ENCODE data around the gene DAND5. TPM values are rescaled to one million over a fixed set of nuclear protein-coding genes. Genes with fewer than 3 reads are reported as not detected.

Gene DAND5
- total RNA-seq, 1 donor: not detected

Other genes with a start within 250 kb of the DAND5 start
- 20.3 TPM for gene TNPO2, start 245.6 kb upstream of the DAND5 start, total RNA-seq
- gene TRIR, start 234.9 kb upstream of the DAND5 start, total RNA-seq: 194 TPM
- gene GET3, start 232.1 kb upstream of the DAND5 start, total RNA-seq: 28.7 TPM
- gene BEST2, start 217.8 kb upstream of the DAND5 start, total RNA-seq: not detected
- gene HOOK2, start 194.0 kb upstream of the DAND5 start, total RNA-seq: 8.3 TPM
- gene JUNB, start 178.1 kb upstream of the DAND5 start, total RNA-seq: 5,180 TPM
- gene PRDX2, start 167.8 kb upstream of the DAND5 start, total RNA-seq: 55.5 TPM
- not detected for gene THSD8, start 167.5 kb upstream of the DAND5 start, total RNA-seq
- gene RNASEH2A, start 163.0 kb upstream of the DAND5 start, total RNA-seq: 1.4 TPM
- 0.21 TPM for gene RTBDN, start 135.0 kb upstream of the DAND5 start, total RNA-seq
- 0.52 TPM for gene MAST1, start 131.1 kb upstream of the DAND5 start, total RNA-seq
- 17.2 TPM for gene DNASE2, start 88.1 kb upstream of the DAND5 start, total RNA-seq
- gene KLF1, start 82.4 kb upstream of the DAND5 start, total RNA-seq: not detected
- 12.9 TPM for gene GCDH, start 78.4 kb upstream of the DAND5 start, total RNA-seq
- gene SYCE2, start 50.3 kb upstream of the DAND5 start, total RNA-seq: 0.84 TPM
- 12.2 TPM for gene FARSA, start 35.9 kb upstream of the DAND5 start, total RNA-seq
- gene CALR, start 31.0 kb upstream of the DAND5 start, total RNA-seq: 434 TPM
- gene RAD23A, start 23.7 kb upstream of the DAND5 start, total RNA-seq: 48.8 TPM
- gene GADD45GIP1, start 12.4 kb upstream of the DAND5 start, total RNA-seq: 5.2 TPM
- 1.9 TPM for gene NFIX, start 25.9 kb downstream of the DAND5 start, total RNA-seq
- gene LYL1, start 133.3 kb downstream of the DAND5 start, total RNA-seq: 20.5 TPM
- 30.7 TPM for gene TRMT1, start 147.2 kb downstream of the DAND5 start, total RNA-seq
- gene NACC1, start 148.7 kb downstream of the DAND5 start, total RNA-seq: 16.0 TPM
- gene STX10, start 180.8 kb downstream of the DAND5 start, total RNA-seq: 71.7 TPM
- 222 TPM for gene IER2, start 180.8 kb downstream of the DAND5 start, total RNA-seq